GM12865 (cell line): ENCODE measurements around the gene GCNT1.
"Not testable (repeated sequence)": the region's sequence is repeated elsewhere in the genome, so short reads cannot be mapped to it uniquely, and the experiment has no call there.

Experiments
- DNase-seq: peaks from one replicate; pipeline ENCODE4 v3.0.0; 2010; ENCODE audit warnings: low read depth
- H3K4me3 ChIP-seq: 2 replicates; pipeline ENCODE4 v1.5.1; 2011; ENCODE audit warnings: mild to moderate bottlenecking, low read depth, low read length, control low read depth
- TF ChIP-seq, protein P1 (sequence below): IDR thresholded peaks from 2 replicates; pipeline ENCODE4 v1.5.1; 2011; ENCODE audit warnings: low read length, control low read depth, low read depth, inconsistent platforms; ENCODE audit not compliant: insufficient read depth; ENCODE audit errors: missing control alignments

Gene GCNT1

DNA sequence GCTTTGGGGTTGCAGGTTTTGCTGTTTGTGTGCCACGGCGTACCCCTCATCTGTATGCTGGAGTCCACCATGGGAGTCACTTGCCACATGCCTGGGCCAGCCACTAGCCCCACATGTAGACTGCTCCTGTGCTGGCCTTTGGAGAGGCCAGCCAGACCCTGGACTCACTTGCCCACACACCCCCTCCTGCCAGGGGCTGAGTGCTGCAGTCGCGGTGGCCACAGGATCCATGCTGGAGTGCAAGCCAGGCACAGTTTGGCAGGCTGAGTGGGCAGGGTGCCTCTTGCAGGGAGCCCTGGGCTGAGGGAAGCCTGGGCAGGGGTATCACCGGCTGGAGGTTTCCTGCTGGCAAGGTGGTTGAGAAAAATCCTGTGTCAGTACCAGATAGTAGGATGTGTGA lies 25.6 kb upstream of the GCNT1 start:
- DNase-seq, result no peak
- TF ChIP-seq, protein P1, sequence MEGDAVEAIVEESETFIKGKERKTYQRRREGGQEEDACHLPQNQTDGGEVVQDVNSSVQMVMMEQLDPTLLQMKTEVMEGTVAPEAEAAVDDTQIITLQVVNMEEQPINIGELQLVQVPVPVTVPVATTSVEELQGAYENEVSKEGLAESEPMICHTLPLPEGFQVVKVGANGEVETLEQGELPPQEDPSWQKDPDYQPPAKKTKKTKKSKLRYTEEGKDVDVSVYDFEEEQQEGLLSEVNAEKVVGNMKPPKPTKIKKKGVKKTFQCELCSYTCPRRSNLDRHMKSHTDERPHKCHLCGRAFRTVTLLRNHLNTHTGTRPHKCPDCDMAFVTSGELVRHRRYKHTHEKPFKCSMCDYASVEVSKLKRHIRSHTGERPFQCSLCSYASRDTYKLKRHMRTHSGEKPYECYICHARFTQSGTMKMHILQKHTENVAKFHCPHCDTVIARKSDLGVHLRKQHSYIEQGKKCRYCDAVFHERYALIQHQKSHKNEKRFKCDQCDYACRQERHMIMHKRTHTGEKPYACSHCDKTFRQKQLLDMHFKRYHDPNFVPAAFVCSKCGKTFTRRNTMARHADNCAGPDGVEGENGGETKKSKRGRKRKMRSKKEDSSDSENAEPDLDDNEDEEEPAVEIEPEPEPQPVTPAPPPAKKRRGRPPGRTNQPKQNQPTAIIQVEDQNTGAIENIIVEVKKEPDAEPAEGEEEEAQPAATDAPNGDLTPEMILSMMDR, result no peak
- no peak overlapping the region for H3K4me3 ChIP-seq

DNA sequence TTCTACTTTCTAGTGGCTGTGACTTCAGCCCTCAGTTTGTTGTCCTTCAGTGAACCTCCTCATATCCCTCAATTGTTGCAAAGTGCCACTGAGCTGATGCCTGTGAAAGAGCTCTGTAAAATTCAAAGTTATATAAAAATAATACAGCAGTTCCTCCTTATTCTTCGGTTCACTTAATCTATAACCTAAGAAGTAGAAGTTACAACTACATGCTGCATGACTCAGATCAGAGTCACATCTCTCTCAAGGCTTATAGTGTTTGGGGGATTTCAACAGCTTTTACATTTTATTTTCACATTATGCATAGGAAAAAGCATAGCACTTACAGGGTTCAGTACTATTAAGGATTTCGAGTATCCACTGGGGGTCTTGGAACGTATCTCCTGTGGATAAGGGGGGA lies 25.1 kb upstream of the GCNT1 start:
- TF ChIP-seq, protein P1, result no peak
- H3K4me3 ChIP-seq, result no peak overlapping the region
- no peak for DNase-seq

DNA sequence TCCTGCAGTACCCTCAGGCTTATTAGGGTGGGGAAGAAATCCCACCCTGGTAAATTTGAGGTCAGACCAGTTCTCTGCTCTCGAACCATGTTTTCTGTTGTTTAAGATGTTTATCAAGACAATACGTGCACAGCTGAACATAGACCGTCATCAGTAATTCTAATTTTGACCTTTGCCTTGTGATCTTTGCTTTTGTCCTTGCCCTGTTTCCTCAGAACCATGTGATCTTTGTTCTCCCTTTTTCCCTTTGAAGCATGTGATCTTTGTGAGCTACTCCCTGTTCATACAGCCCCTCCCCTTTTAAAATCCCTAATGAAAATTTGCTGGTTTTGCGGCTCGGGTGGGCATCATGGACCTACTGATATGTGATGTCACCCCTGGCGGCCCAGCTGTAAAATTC lies 24.1 kb upstream of the GCNT1 start:
- not testable (repeated sequence) for H3K4me3 ChIP-seq, DNase-seq

DNA sequence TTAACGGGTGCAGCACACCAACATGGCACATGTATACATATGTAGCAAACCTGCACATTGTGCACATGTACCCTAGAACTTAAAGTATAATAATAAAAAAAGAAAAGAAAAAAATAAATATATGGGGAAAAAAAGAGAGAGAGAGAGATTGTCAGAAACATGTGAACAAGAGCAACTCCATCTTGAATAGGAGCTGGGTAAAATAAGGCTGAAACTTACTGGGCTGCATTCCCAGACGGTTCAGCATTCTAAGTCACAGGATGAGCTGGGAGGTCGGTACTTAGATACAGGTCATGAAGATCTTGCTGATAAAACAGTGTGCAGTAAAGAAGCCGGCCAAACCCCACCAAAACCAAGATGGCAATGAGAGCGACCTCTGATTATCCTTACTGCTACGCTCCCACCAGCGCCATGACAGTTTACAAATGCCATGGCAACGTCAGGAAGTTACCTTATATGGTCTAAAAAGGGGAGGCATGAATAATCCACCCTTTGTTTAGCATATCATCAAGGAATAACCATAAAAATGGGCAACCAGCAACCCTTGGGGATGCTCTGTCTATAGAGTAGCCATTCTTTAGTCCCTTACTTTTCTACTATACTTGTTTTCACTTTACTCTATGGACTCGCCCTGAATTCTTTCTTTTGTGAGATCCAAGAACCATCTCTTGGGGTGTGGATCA lies 21.8 kb upstream of the GCNT1 start:
- not testable (repeated sequence) for DNase-seq, H3K4me3 ChIP-seq

DNA sequence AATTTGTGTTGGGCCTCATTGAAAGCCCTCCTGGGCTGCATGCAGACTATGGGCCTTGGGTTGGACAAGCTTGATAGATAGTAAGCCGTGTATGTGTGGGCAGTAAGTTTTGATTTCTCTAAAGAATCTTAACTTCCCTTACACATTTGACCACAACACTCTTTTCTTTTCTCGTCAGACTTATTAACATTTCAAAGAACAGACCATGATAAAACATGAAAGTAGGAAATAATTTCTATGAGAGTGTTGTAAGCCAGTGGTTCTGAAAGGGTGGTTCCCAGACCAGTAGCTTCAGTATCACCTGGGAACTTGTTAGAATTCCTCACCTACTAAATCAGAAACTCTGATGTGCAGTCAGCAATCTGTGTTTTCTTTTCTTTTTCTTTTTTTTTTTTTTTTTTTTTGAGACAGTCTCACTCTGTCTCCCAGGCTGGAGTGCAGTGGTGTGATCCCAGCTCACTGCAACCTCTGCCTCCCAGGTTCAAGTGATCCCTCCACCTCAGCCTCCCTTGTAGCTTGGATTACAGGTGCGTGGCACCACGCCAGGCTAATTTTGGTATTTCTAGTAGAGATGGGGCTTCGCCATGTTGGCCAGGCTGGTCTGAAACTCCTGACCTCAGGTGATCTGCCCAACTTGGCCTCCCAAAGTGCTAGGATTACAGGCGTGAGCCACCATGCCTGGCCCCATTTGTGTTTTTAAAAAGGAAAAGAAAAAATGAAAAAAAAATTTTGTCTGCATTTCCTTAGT lies 20.0 kb upstream of the GCNT1 start:
- no peak overlapping the region for H3K4me3 ChIP-seq
- DNase-seq, result peak; percentile 84
- TF ChIP-seq, protein P1, result no peak

DNA sequence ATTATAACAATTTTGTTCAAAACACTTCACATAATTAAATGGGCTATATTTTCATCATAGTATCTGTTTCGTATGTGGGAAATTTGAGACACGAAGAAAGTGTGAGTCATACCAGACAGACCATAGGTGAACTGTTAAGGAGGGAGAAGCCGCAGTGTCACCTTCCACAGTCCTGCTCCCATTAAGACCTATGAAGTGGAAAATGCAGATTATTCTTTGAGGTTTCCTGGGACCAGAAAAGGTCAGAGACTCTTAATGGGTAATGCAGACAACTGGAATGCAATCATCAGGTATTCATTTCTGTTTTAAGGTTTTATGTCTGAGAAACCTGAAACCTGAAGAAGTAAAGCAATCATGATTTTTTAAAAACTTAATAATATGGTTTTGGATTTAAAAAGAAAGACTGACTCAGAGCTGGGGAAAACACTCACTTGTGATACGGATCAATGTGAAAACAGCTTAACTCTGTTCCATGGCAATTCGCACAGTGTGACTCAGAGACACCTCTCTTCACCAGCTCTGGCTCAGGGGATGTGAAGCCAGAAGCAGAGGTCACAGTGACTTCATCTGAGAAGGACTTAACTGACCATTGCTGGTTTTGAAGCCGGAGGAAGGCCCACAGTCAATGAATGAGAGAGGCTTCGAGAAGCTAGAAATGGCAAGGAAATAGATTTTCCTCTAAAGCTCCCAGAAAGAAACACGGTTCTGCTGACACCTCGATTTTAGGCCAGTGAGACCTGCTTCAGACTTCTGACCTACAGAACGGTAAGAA lies 17.2 kb upstream of the GCNT1 start:
- TF ChIP-seq, protein P1, result no peak
- peak; percentile 77 for DNase-seq
- peak overlapping the region; percentile 19 for H3K4me3 ChIP-seq

DNA sequence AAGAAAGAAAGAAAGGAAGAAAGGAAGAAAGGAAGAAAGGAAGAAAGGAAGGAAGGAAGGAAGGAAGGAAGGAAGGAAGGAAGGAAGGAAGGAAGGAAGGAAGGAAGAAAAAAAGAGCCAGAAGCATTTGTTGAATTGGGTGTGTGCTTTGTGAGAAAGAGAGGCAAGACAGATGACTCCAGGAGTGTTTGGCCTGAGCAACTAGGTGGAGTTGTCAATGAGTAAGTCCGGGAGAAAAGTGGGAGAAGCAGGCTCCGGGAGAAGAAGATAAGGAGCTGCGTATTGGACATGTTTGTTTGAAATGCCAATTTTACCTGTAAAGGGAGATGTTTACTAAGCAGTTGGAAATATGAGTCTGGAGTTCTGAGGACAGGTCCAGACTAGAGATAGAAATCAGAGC lies 15.1 kb upstream of the GCNT1 start:
- TF ChIP-seq, protein P1, result no peak
- no peak for DNase-seq
- H3K4me3 ChIP-seq, result no peak overlapping the region
